ENCODE results near the gene NTNG1. TPM values are rescaled to one million over a fixed set of nuclear protein-coding genes. Genes with fewer than 3 reads are reported as not detected.

NTNG1 gene
- total RNA-seq, 1 donor from 2014 or later = not detected

DNA sequence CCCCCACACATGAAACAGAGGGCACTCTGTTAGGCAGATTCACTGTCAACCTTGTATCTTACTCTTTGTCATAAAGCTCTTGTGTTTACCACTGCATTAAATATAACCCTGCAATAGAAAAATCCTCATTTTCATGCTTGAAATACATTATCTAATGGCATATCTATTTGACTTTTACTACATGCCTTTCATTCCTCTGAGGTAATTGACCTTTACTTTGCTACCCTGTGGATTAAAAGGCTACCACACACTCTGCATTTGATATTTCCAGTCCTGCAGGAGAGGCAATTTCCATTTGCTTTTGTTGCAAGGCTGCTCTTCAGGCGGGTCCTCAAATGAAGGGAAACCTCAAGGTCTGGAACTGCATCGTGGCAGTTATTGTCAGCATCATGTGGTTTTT lies 238.0 kb downstream of the NTNG1 start:
- intact Hi-C loops (cut with DNase I) = no loop called here
- Histone ChIP-seq H3K27me3 (no peaks in the 10 kb centered on the region), H3K9me3 (no peaks in the 10 kb centered on the region), H3K27ac (no peak overlapping the region), H3K4me3 (no peak overlapping the region), H3K4me1 (no peaks in the 10 kb centered on the region), H3K36me3 (no peaks in the 10 kb centered on the region)
- TF ChIP-seq, protein P1, sequence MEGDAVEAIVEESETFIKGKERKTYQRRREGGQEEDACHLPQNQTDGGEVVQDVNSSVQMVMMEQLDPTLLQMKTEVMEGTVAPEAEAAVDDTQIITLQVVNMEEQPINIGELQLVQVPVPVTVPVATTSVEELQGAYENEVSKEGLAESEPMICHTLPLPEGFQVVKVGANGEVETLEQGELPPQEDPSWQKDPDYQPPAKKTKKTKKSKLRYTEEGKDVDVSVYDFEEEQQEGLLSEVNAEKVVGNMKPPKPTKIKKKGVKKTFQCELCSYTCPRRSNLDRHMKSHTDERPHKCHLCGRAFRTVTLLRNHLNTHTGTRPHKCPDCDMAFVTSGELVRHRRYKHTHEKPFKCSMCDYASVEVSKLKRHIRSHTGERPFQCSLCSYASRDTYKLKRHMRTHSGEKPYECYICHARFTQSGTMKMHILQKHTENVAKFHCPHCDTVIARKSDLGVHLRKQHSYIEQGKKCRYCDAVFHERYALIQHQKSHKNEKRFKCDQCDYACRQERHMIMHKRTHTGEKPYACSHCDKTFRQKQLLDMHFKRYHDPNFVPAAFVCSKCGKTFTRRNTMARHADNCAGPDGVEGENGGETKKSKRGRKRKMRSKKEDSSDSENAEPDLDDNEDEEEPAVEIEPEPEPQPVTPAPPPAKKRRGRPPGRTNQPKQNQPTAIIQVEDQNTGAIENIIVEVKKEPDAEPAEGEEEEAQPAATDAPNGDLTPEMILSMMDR (IDR thresholded peaks at IDR 0.05) = no peak
- no peak for DNase-seq (ENCODE audit: low spot score in 2 of 2)

DNA sequence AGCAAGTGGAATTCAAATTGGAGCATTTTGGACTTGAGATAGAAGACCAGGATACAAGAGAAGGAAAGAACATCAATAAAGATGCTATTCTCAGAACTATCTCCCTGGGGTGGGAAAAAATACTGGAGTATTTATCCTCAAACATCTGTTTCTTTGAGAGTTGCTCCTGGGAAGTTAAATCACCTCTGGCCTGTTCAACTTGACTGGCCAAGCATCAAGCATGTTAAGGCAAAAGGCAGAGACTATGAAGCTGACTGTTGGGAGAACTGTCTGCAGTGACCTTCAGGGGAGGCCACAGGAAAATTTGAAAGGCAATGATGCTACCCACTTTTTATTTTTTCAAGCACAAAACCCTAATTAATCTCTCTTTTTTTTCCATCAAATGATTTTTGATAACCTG lies 239.0 kb downstream of the NTNG1 start:
- H3K27ac ChIP-seq = no peak overlapping the region
- no peaks in the 10 kb centered on the region for H3K4me1 ChIP-seq
- no peak overlapping the region for H3K4me3 ChIP-seq
- H3K27me3 ChIP-seq = no peaks in the 10 kb centered on the region
- TF ChIP-seq, protein P1 (IDR thresholded peaks at IDR 0.05) = no peak
- no peaks in the 10 kb centered on the region for H3K9me3 ChIP-seq
- no peaks in the 10 kb centered on the region for H3K36me3 ChIP-seq
- intact Hi-C loops (cut with DNase I) = no loop called here
- DNase-seq (ENCODE audit: low spot score in 2 of 2) = no peak

DNA sequence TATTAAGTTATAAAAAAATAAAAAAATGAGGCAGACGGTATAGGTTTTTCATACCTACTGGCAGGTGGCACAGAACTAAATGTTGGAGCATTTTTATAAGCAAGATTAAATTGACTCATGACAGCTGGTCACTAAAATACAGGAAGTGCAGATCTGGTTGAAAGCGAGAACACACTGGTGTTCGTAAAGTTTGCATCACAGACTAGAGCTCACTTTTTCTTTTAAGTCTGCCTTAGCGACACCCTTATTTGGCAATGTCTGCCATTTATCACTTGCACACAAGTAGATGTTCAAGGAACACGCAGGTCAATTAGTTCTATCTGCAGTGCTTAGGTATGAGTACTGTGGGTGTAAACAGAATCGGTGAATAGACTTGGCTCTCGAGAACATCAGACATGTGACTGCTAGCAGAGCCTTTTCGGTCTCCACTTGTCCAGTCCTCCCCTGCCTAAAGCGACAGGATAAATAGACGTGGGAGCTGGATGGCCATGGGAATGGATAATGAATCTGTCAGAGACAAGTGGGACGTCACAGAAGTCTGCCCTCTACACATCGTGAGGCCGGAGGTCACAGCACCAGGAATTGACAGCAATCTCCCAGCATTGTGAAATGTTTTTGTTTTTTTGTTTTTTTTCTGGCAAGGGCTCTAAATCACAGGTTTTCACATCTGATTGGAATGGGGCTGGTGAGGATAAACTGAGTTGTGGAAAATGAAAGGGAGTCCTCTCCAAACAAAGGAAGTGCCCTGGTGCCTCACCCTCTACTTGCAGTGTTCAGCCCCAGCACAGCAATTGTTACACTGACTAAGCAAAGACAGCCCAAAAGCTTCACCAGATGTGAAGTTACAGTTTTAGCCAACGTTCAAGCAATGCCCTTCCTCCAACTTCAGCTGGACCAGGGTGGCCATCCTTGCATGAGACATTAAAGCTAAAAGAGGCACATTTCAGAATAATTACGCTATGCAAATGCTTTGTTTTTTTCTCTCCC lies 248.9 kb downstream of the NTNG1 start:
- H3K36me3 ChIP-seq = no peaks in the 10 kb centered on the region
- H3K9me3 ChIP-seq = no peaks in the 10 kb centered on the region
- no peak overlapping the region for H3K27ac ChIP-seq
- no peak for DNase-seq (ENCODE audit: low spot score in 2 of 2)
- no peaks in the 10 kb centered on the region for H3K27me3 ChIP-seq
- no peaks in the 10 kb centered on the region for H3K4me1 ChIP-seq
- TF ChIP-seq, protein P1 (IDR thresholded peaks at IDR 0.05) = no peak
- no peak overlapping the region for H3K4me3 ChIP-seq
- intact Hi-C loops (cut with DNase I) = no loop called here

DNA sequence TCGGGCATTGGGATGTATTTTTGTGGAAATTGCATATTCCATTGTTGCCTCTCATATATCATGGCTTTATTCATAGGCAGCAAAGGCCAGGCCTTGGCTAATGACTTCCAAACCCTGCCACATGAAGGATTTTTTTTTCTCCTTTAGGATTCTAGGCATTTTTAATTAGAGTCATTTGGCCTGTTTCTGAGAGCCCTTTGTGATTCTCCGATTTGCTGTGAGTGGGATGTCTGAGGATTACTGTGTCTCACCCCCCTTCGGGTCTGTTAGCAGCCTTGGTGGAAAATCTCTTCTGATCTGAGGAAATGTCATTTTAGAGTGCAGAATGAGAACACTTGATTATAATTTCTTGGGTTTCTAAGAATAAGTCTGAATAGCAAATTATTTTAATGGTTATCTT lies 253.5 kb downstream of the NTNG1 start:
- intact Hi-C loops (cut with DNase I) = no loop called here
- H3K4me1 ChIP-seq = no peaks in the 10 kb centered on the region
- no peak for DNase-seq (ENCODE audit: low spot score in 2 of 2)
- no peaks in the 10 kb centered on the region for H3K36me3 ChIP-seq
- no peak overlapping the region for H3K4me3 ChIP-seq
- H3K27me3 ChIP-seq = no peaks in the 10 kb centered on the region
- H3K9me3 ChIP-seq = no peaks in the 10 kb centered on the region
- H3K27ac ChIP-seq = no peak overlapping the region
- TF ChIP-seq, protein P1 (IDR thresholded peaks at IDR 0.05) = no peak

DNA sequence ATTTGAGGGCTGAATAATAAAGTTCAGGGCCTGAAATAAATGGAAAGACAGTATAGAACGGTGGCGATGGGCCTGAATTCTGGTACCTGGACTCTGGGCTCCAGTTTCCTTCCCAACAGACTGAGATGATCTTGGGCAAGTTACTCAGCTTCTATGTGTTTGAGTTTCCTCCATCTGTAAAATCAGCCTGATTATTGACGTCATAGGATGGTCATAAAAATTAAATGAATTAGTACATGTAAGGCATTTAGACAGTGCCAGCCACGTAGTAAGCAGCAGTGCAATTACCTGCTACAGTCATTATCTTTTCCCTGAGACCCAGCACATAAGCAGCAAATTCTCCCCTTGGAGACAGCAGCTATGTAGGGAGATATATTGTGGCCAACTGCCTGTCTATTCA lies 260.9 kb downstream of the NTNG1 start:
- H3K27me3 ChIP-seq = no peaks in the 10 kb centered on the region
- no peak for DNase-seq (ENCODE audit: low spot score in 2 of 2)
- TF ChIP-seq, protein P1 (IDR thresholded peaks at IDR 0.05) = no peak
- H3K4me3 ChIP-seq = no peak overlapping the region
- H3K4me1 ChIP-seq = no peaks in the 10 kb centered on the region
- intact Hi-C loops (cut with DNase I) = no loop called here
- H3K9me3 ChIP-seq = no peaks in the 10 kb centered on the region
- H3K36me3 ChIP-seq = no peaks in the 10 kb centered on the region
- no peak overlapping the region for H3K27ac ChIP-seq

Measured in ascending aorta (tissue), 2 donors.